ENCODE measurements around the gene OR10A7.

DNA sequence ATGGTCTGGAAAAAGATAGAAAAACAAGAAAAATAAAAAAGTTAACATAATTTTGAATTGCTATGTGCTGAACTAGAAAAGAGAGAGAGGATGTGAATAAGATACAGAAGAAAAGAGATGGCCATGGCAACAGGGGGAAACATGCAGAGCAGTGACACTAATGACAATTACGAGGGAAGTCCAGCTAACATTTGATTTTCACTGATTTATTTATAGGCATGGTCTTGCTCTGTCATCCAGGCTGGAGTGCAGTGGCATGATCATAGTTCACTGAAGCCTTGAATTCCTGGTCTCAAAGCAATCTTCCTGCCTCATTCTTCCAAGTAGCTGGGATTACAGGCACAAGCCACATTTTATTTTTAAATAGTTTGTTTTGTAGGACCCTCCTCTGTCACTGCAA lies 25.3 kb downstream of the OR10A7 start:
- TF ChIP-seq, protein P1, sequence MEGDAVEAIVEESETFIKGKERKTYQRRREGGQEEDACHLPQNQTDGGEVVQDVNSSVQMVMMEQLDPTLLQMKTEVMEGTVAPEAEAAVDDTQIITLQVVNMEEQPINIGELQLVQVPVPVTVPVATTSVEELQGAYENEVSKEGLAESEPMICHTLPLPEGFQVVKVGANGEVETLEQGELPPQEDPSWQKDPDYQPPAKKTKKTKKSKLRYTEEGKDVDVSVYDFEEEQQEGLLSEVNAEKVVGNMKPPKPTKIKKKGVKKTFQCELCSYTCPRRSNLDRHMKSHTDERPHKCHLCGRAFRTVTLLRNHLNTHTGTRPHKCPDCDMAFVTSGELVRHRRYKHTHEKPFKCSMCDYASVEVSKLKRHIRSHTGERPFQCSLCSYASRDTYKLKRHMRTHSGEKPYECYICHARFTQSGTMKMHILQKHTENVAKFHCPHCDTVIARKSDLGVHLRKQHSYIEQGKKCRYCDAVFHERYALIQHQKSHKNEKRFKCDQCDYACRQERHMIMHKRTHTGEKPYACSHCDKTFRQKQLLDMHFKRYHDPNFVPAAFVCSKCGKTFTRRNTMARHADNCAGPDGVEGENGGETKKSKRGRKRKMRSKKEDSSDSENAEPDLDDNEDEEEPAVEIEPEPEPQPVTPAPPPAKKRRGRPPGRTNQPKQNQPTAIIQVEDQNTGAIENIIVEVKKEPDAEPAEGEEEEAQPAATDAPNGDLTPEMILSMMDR (IDR thresholded peaks at IDR 0.05; ENCODE audit: extremely low read depth in 1 of 2, insufficient read depth in 1 of 2, low read depth in 1 of 2, low read length in 2 of 2): no peak
- TF ChIP-seq FOS (IDR thresholded peaks at IDR 0.05; ENCODE audit: borderline replicate concordance, insufficient read depth, low read length) (no peak), POLR2AphosphoS5 (IDR thresholded peaks at IDR 0.05; ENCODE audit: insufficient read depth, low read depth, low read length) (no peak), MYC (IDR thresholded peaks at IDR 0.05; ENCODE audit: low read depth, low read length) (no peak), POLR2A (IDR thresholded peaks at IDR 0.05; ENCODE audit: low read depth, low read length) (no peak), GATA2 (IDR thresholded peaks at IDR 0.05; ENCODE audit: insufficient read depth, insufficient read length, low read depth, low read length) (no peak), EZH2 (IDR thresholded peaks at IDR 0.05; ENCODE audit: borderline replicate concordance, low read depth, low read length, severe bottlenecking) (no peak), JUN (IDR thresholded peaks at IDR 0.05; ENCODE audit: borderline replicate concordance, insufficient read depth, insufficient read length, low read depth) (no peak)
- TF ChIP-seq, protein P2, sequence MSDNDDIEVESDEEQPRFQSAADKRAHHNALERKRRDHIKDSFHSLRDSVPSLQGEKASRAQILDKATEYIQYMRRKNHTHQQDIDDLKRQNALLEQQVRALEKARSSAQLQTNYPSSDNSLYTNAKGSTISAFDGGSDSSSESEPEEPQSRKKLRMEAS (IDR thresholded peaks at IDR 0.05; ENCODE audit: insufficient read depth, insufficient read length): no peak

All from endothelial cell of umbilical vein (primary cell).